ENCODE measurements around the gene ATP5F1B.

- TF ChIP-seq RNF2 (IDR thresholded peaks at IDR 0.05; ENCODE audit: borderline replicate concordance, low read depth) (no peak), SMC3 (IDR thresholded peaks at IDR 0.05) (no peak), CTCF (IDR thresholded peaks at IDR 0.05) (no peak), CEBPB (IDR thresholded peaks at IDR 0.05) (no peak), RFX5 (IDR thresholded peaks at IDR 0.05) (no peak), NR3C1 (IDR thresholded peaks at IDR 0.05) (no peak), KDM1A (IDR thresholded peaks at IDR 0.05; ENCODE audit: low read depth) (no peak), JUN (IDR thresholded peaks at IDR 0.05) (no peak), MAX (IDR thresholded peaks at IDR 0.05) (no peak), HDAC2 (IDR thresholded peaks at IDR 0.05) (no peak), POLR2A (IDR thresholded peaks at IDR 0.05; ENCODE audit: low read length) (no peak), PBX3 (IDR thresholded peaks at IDR 0.05) (no peak), CHD2 (IDR thresholded peaks at IDR 0.05; ENCODE audit: low read length, partially characterized antibody) (no peak), REST (IDR thresholded peaks at IDR 0.05) (no peak)
Measured at GRCh38 chr12:56591126-56591525, 54.7 kb downstream of the ATP5F1B start.
